Measurements from ENCODE around the gene CCDC68. TPM values are rescaled to one million over a fixed set of nuclear protein-coding genes. Genes with fewer than 3 reads are reported as not detected.

CCDC68 gene
- total RNA-seq, 4 donors from 2014 or later, result 3.6 to 8.3 (median 5.5) TPM

DNA sequence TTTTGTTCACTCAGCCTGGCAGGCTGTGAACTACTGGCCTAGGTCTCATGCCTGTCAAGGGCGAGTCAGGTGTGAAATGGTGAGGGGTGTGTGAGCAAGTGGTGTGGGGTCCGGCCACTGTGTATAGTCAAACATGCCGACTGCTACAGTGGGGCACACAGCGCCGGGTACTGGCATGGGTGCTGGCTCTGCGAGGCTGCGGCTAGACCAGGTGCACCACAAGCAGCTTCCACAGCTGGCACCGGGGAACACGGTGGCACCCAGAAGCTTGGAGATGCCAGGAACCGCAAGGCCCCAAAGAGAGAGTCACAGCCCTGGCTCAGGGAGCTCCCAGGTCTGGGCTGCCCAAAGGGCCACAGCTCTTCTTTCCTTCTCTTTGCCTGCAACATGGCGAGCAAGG, 49.7 kb downstream of the CCDC68 start:
- H3K9me3 ChIP-seq, result no peaks in the 10 kb centered on the region
- H3K4me3 ChIP-seq, result no peak overlapping the region
- no peaks in the 10 kb centered on the region for H3K36me3 ChIP-seq
- no peak overlapping the region for H3K27ac ChIP-seq
- no peak for ATAC-seq
- H3K4me1 ChIP-seq, result no peaks in the 10 kb centered on the region
- H3K27me3 ChIP-seq, result no peaks in the 10 kb centered on the region
- WGBS, 2 donors (ENCODE audit: low coverage in 1 of 2), result 94% methylated on average over 3 of the region's 11 CpGs; no CpG with 5 or more reads in 1 of the 2 donors
- TF ChIP-seq POLR2A (IDR thresholded peaks at IDR 0.05), result no peak
- TF ChIP-seq POLR2AphosphoS5 (IDR thresholded peaks at IDR 0.05), result no peak
- no peak for TF ChIP-seq EP300 (IDR thresholded peaks at IDR 0.05)
- TF ChIP-seq, protein P1, sequence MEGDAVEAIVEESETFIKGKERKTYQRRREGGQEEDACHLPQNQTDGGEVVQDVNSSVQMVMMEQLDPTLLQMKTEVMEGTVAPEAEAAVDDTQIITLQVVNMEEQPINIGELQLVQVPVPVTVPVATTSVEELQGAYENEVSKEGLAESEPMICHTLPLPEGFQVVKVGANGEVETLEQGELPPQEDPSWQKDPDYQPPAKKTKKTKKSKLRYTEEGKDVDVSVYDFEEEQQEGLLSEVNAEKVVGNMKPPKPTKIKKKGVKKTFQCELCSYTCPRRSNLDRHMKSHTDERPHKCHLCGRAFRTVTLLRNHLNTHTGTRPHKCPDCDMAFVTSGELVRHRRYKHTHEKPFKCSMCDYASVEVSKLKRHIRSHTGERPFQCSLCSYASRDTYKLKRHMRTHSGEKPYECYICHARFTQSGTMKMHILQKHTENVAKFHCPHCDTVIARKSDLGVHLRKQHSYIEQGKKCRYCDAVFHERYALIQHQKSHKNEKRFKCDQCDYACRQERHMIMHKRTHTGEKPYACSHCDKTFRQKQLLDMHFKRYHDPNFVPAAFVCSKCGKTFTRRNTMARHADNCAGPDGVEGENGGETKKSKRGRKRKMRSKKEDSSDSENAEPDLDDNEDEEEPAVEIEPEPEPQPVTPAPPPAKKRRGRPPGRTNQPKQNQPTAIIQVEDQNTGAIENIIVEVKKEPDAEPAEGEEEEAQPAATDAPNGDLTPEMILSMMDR (IDR thresholded peaks at IDR 0.05), result no peak

DNA sequence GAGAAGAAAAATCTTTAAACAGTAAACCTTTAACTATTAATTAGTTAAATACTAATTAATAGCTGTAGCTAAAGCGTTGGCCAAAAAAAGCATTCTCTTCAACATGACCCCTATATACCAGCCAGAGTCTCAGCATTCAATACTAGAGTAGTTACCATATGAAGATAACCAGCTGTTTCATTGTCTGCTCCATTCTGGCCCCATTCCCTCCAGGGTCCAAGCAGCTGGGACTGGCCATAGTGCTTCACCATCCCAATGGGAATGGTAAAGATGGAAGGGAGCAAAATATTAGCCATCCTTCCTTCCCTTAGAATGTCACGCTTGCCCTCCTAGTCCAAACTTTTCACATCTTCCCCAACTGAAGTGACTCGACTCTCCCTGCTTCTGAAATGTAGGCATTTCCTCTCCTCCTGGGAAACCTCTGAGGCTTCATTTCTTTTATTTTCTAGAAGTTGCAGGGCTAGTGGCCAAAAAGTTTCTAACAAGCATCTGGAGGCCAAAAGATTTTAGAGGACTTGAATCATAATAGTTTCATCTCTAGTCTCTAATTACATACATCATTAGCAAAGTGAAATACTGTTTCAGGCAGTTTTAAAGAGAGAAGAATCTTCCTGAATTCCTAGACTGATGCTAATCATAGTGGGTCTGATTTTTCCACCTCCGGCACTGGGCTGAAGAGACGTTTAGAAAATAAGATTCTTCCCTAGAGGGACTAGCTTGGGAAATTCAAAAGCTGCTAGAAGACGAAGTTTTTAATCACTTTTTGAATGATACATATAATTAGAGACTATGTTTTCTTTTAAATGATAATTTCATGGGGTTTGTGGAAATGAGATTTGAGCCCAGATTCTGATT, 52.7 kb downstream of the CCDC68 start:
- Histone ChIP-seq H3K27me3 (no peaks in the 10 kb centered on the region), H3K36me3 (no peaks in the 10 kb centered on the region), H3K4me3 (no peak overlapping the region), H3K27ac (no peak overlapping the region), H3K9me3 (no peaks in the 10 kb centered on the region), H3K4me1 (no peaks in the 10 kb centered on the region)
- no peak for ATAC-seq
- TF ChIP-seq POLR2A (IDR thresholded peaks at IDR 0.05), result no peak
- TF ChIP-seq EP300 (IDR thresholded peaks at IDR 0.05), result no peak
- TF ChIP-seq, protein P1 (IDR thresholded peaks at IDR 0.05), result no peak
- TF ChIP-seq POLR2AphosphoS5 (IDR thresholded peaks at IDR 0.05), result no peak
- WGBS, 2 donors (ENCODE audit: low coverage in 1 of 2), result 67 to 77% methylated on average over 4 to 5 of the region's 6 CpGs

- 94 to 100% methylated on average over 3 to 5 of the region's 5 CpGs for WGBS, 2 donors (ENCODE audit: low coverage in 1 of 2)
- no peaks in the 10 kb centered on the region for H3K27me3 ChIP-seq
- H3K36me3 ChIP-seq, result no peaks in the 10 kb centered on the region
- no peak overlapping the region for H3K4me3 ChIP-seq
- no peaks in the 10 kb centered on the region for H3K4me1 ChIP-seq
- no peak for TF ChIP-seq POLR2AphosphoS5 (IDR thresholded peaks at IDR 0.05)
- no peak for TF ChIP-seq EP300 (IDR thresholded peaks at IDR 0.05)
- no peak for TF ChIP-seq POLR2A (IDR thresholded peaks at IDR 0.05)
- TF ChIP-seq, protein P1 (IDR thresholded peaks at IDR 0.05), result no peak
- no peak overlapping the region for H3K27ac ChIP-seq
- H3K9me3 ChIP-seq, result no peaks in the 10 kb centered on the region
- ATAC-seq, result no peak
Measured at GRCh38 chr18:54905629-54906028, 53.6 kb downstream of the CCDC68 start.

DNA sequence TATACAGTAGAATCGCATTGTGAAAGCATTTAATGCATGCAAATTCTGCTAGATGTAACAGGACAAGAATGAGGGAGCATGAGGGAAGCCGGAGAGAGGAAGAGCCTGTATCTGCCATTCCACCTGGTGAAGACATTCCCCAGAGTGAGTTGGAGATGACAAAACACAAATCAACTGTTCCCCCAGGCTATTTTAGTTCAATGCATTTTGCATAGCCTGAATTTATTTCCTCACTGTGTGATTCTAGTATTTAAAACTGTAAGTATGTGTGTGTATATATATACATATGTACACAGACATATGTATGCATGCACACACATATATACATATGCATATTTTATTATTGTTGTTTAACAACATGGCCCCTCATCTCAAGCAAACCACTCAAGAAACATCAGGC, 54.7 kb downstream of the CCDC68 start:
- TF ChIP-seq POLR2A (IDR thresholded peaks at IDR 0.05) (no peak), POLR2AphosphoS5 (IDR thresholded peaks at IDR 0.05) (no peak), EP300 (IDR thresholded peaks at IDR 0.05) (no peak)
- TF ChIP-seq, protein P1 (IDR thresholded peaks at IDR 0.05), result no peak
- no peak overlapping the region for H3K27ac ChIP-seq
- 88 to 90% methylated on average over 2 of the region's 2 CpGs for WGBS, 2 donors (ENCODE audit: low coverage in 1 of 2)
- ATAC-seq, result no peak
- H3K4me3 ChIP-seq, result no peak overlapping the region
- H3K4me1 ChIP-seq, result no peaks in the 10 kb centered on the region
- no peaks in the 10 kb centered on the region for H3K27me3 ChIP-seq
- H3K36me3 ChIP-seq, result no peaks in the 10 kb centered on the region
- H3K9me3 ChIP-seq, result no peaks in the 10 kb centered on the region

DNA sequence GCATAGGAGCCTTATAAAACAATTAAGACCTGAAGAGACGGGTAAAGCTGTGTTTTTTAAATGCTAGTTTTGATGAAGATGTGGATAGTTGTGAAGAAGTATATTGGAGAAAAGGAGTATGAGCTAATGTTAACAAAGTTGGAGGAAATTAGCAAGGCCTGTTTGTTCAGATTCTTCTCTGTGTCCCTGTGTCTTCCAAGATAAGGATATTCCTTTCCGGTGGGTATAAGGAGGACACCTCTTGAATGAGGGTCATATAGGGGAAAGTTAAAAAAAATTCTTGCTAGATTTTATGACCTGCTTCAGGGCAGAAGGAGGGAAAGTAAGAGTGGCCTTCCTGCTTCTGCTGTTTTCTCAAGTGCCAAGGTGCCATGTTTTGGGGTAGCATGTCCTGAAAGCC, 59.0 kb downstream of the CCDC68 start:
- Histone ChIP-seq H3K27ac (no peak overlapping the region), H3K4me1 (no peaks in the 10 kb centered on the region), H3K9me3 (no peaks in the 10 kb centered on the region), H3K27me3 (no peaks in the 10 kb centered on the region), H3K4me3 (no peak overlapping the region), H3K36me3 (no peaks in the 10 kb centered on the region)
- TF ChIP-seq POLR2A (IDR thresholded peaks at IDR 0.05), result no peak
- TF ChIP-seq, protein P1 (IDR thresholded peaks at IDR 0.05), result no peak
- no peak for TF ChIP-seq EP300 (IDR thresholded peaks at IDR 0.05)
- TF ChIP-seq POLR2AphosphoS5 (IDR thresholded peaks at IDR 0.05), result no peak
- 63 to 78% methylated on average over 1 to 2 of the region's 2 CpGs for WGBS, 2 donors (ENCODE audit: low coverage in 1 of 2)
- no peak for ATAC-seq

Data from gastroesophageal sphincter (tissue), 4 donors.